Panc1 (cell line): ENCODE measurements around the gene CD99.
"Not testable (repeated sequence)": the region's sequence is repeated elsewhere in the genome, so short reads cannot be mapped to it uniquely, and the experiment has no call there.

Experiments used
- CTCF ChIP-seq: fragments of 450-650 bp; IDR thresholded peaks from 2 replicates; pipeline ENCODE4 v1.5.1; 2017; ENCODE audit warnings: mild to moderate bottlenecking
- POLR2AphosphoS5 ChIP-seq: IDR thresholded peaks from 2 replicates; pipeline ENCODE4 v1.6.1; 2012; ENCODE audit warnings: mild to moderate bottlenecking, low read depth, low read length, moderate library complexity
- SIN3A ChIP-seq: IDR thresholded peaks from 2 replicates; pipeline ENCODE4 v1.6.1; 2012; ENCODE audit warnings: low read depth, mild to moderate bottlenecking, low read length, moderate library complexity, borderline replicate concordance; ENCODE audit not compliant: insufficient read depth
- TCF7L2 ChIP-seq: IDR thresholded peaks from 2 replicates; pipeline ENCODE4 v1.6.1; 2011; ENCODE audit warnings: mild to moderate bottlenecking, low read depth, low read length, inconsistent platforms

GRCh38 chrX:2762671-2763070, 71.6 kb downstream of the CD99 start:
- not testable (repeated sequence) for TF ChIP-seq CTCF, POLR2AphosphoS5, TCF7L2, SIN3A
